Smooth muscle cell (in vitro differentiated cells): Measurements from ENCODE around the gene NALCN. TPM values are rescaled to one million over a fixed set of nuclear protein-coding genes. Genes with fewer than 3 reads are reported as not detected.

Experiments
- DNase-seq: peaks from one replicate; lab custom pipeline; 2025; ENCODE audit not compliant: unreplicated experiment; lab: John Stamatoyannopoulos, UW
- H2AFZ ChIP-seq: fragments of 200-600 bp; sonication (generic); 2 replicates; pipeline ENCODE4 v1.6.0; 2016; ENCODE audit warnings: antibody characterized with exemption, low read depth, mild to moderate bottlenecking
- H3F3A ChIP-seq: fragments of 200-600 bp; sonication (generic); 2 replicates; pipeline ENCODE4 v1.6.0; 2017; ENCODE audit warnings: antibody characterized with exemption, low read depth
- H3K27ac ChIP-seq: fragments of 200-600 bp; sonication (generic); 2 replicates; pipeline ENCODE4 v1.5.1; 2016; ENCODE audit warnings: low read depth, mild to moderate bottlenecking
- H3K27me3 ChIP-seq: fragments of 200-600 bp; sonication (generic); 2 replicates; pipeline ENCODE4 v1.6.1; 2016; ENCODE audit warnings: low read depth, mild to moderate bottlenecking
- H3K36me3 ChIP-seq: fragments of 200-600 bp; sonication (generic); 2 replicates; pipeline ENCODE4 v1.5.1; 2016; ENCODE audit warnings: low read depth
- H3K4me1 ChIP-seq: fragments of 200-600 bp; sonication (generic); 2 replicates; pipeline ENCODE4 v1.5.1; 2016; ENCODE audit warnings: low read depth
- H3K4me2 ChIP-seq: fragments of 200-600 bp; sonication (generic); 2 replicates; pipeline ENCODE4 v1.6.0; 2016; ENCODE audit warnings: mild to moderate bottlenecking
- H3K4me3 ChIP-seq: fragments of 200-600 bp; sonication (generic); 2 replicates; pipeline ENCODE4 v1.5.1; 2016; ENCODE audit warnings: mild to moderate bottlenecking
- H3K79me2 ChIP-seq: fragments of 200-600 bp; sonication (generic); 2 replicates; pipeline ENCODE4 v1.6.0; 2016; ENCODE audit warnings: low read depth, mild to moderate bottlenecking
- H3K9ac ChIP-seq: fragments of 200-600 bp; sonication (generic); 2 replicates; pipeline ENCODE4 v1.6.0; 2016; ENCODE audit warnings: low read depth
- H3K9me3 ChIP-seq: fragments of 200-600 bp; sonication (generic); replicated peaks from 2 replicates; pipeline ENCODE4 v1.5.1; 2016; ENCODE audit warnings: low read depth
- H4K20me1 ChIP-seq: fragments of 200-600 bp; sonication (generic); 2 replicates; pipeline ENCODE4 v1.6.0; 2016; ENCODE audit warnings: low read depth
- CTCF ChIP-seq: fragments of 200-600 bp; sonication (generic); IDR thresholded peaks from 2 replicates; pipeline ENCODE4 v1.5.1; 2017; ENCODE audit warnings: borderline replicate concordance, mild to moderate bottlenecking, antibody characterized with exemption; ENCODE audit not compliant: insufficient read depth, poor library complexity, severe bottlenecking
- WGBS: methylation state at CpG from one replicate; pipeline ENCODE4 v1.1.7; 2016; ENCODE audit warnings: low lambda C conversion rate; 5-methylcytosine and 5-hydroxymethylcytosine counted together
- polyA plus RNA-seq: library from polyadenylated mRNA; unstranded; fragments of >200 nt; fragmentation: Nextera tagmentation; extraction: Ambion mirVana; gene quantifications from 2 replicates; pipeline ENCODE4 v1.2.1, GENCODE V29; 2016
- total RNA-seq: library from RNA; depleted of rRNA; stranded (reverse); fragments of >200 nt; gene quantifications from 2 replicates; pipeline ENCODE4 v1.2.3, GENCODE V29; 2014

NALCN gene
- total and polyA plus RNA-seq, 2 experiments from 2014 or later, result 4.1 to 6.0 TPM

- no peaks in the 10 kb centered on the region for H3K9me3 ChIP-seq
- H3K79me2 ChIP-seq, result no peaks in the 10 kb centered on the region
- 86% methylated on average over 5 of the region's 5 CpGs for WGBS
- no peaks in the 10 kb centered on the region for H4K20me1 ChIP-seq
- no peak overlapping the region for H3K9ac ChIP-seq
- H3F3A ChIP-seq, result no peaks in the 10 kb centered on the region
- no peak for TF ChIP-seq CTCF
- H3K27ac ChIP-seq, result no peak overlapping the region
- no peak for DNase-seq
- H3K4me1 ChIP-seq, result peaks cover 5% of the 10 kb centered on the region
- no peaks in the 10 kb centered on the region for H3K27me3 ChIP-seq
- H3K36me3 ChIP-seq, result no peaks in the 10 kb centered on the region
- no peak overlapping the region for H2AFZ ChIP-seq
- no peak overlapping the region for H3K4me2 ChIP-seq
- no peak overlapping the region for H3K4me3 ChIP-seq
These were observed 83.7 kb downstream of the NALCN start for GRCh38 chr13:101332583-101332982.

- WGBS, result 91% methylated on average over 2 of the region's 2 CpGs
- Histone ChIP-seq H3F3A (no peaks in the 10 kb centered on the region), H3K4me1 (peaks cover 14% of the 10 kb centered on the region), H3K36me3 (no peaks in the 10 kb centered on the region), H3K79me2 (no peaks in the 10 kb centered on the region), H3K27me3 (no peaks in the 10 kb centered on the region), H3K27ac (no peak overlapping the region), H3K9ac (no peak overlapping the region), H4K20me1 (no peaks in the 10 kb centered on the region), H3K4me2 (no peak overlapping the region), H2AFZ (no peak overlapping the region), H3K9me3 (no peaks in the 10 kb centered on the region), H3K4me3 (no peak overlapping the region)
- no peak for TF ChIP-seq CTCF
- no peak for DNase-seq
These were observed 84.6 kb downstream of the NALCN start for GRCh38 chr13:101331731-101332130.

GRCh38 chr13:101327871-101328270, 88.4 kb downstream of the NALCN start:
- Histone ChIP-seq H3K9ac (no peak overlapping the region), H3K27ac (peak overlapping the region; percentile 88), H2AFZ (peak overlapping the region; percentile 57), H3F3A (no peaks in the 10 kb centered on the region), H3K36me3 (no peaks in the 10 kb centered on the region), H3K4me2 (peak overlapping the region; percentile 19), H3K27me3 (no peaks in the 10 kb centered on the region), H3K4me3 (no peak overlapping the region), H3K79me2 (no peaks in the 10 kb centered on the region), H4K20me1 (no peaks in the 10 kb centered on the region), H3K9me3 (no peaks in the 10 kb centered on the region), H3K4me1 (peaks cover 35% of the 10 kb centered on the region)
- TF ChIP-seq CTCF, result no peak
- no peak for DNase-seq
- WGBS, result 31% methylated on average over 3 of the region's 3 CpGs

GRCh38 chr13:101326710-101327109, 89.6 kb downstream of the NALCN start:
- Histone ChIP-seq H4K20me1 (no peaks in the 10 kb centered on the region), H3F3A (no peaks in the 10 kb centered on the region), H3K4me2 (no peak overlapping the region), H3K27me3 (no peaks in the 10 kb centered on the region), H3K4me3 (no peak overlapping the region), H3K4me1 (peaks cover 35% of the 10 kb centered on the region), H2AFZ (no peak overlapping the region), H3K79me2 (no peaks in the 10 kb centered on the region), H3K9me3 (no peaks in the 10 kb centered on the region), H3K9ac (no peak overlapping the region), H3K36me3 (no peaks in the 10 kb centered on the region), H3K27ac (peak overlapping the region; percentile 88)
- WGBS, result 81% methylated on average over 4 of the region's 4 CpGs
- DNase-seq, result no peak
- TF ChIP-seq CTCF, result no peak
